Measurements from ENCODE around the gene UBE2G2. TPM values are rescaled to one million over a fixed set of nuclear protein-coding genes. Genes with fewer than 3 reads are reported as not detected.

Gene UBE2G2
- total RNA-seq, 3 donors from 2014 or later = 84.8 to 128 (median 99.2) TPM

GRCh38 chr21:44819283-44820243 lies 17.9 kb upstream of the UBE2G2 start:
- Histone ChIP-seq H3K4me1 (peaks cover 8 to 10% of the 10 kb centered on the region in 2 donors), H3K27me3 (no peaks in the 10 kb centered on the region), H3K4me3 (no peak overlapping the region), H3K9me3 (peaks cover 12 to 46% of the 10 kb centered on the region in 2 donors), H3K27ac (no peak overlapping the region), H3K36me3 (no peaks in the 10 kb centered on the region)
- DNase-seq (ENCODE audit: low spot score in 2 of 2) = no peak
- intact Hi-C loops (cut with DNase I; ENCODE audit: low total_unique reads) = no loop called here
- TF ChIP-seq POLR2AphosphoS5 (IDR thresholded peaks at IDR 0.05) = no peak
- TF ChIP-seq CTCF (IDR thresholded peaks at IDR 0.05) = no peak
- no peak for TF ChIP-seq POLR2A (IDR thresholded peaks at IDR 0.05)

- Histone ChIP-seq H3K36me3 (no peaks in the 10 kb centered on the region), H3K4me1 (peaks cover 8 to 10% of the 10 kb centered on the region in 2 donors), H3K9me3 (peaks cover 12 to 43% of the 10 kb centered on the region in 2 donors), H3K27me3 (no peaks in the 10 kb centered on the region), H3K27ac (peak overlapping the region; percentile 95 to 96), H3K4me3 (peak overlapping the region; percentile 77 to 97 (median 82))
- DNase-seq (ENCODE audit: low spot score in 2 of 2) = no peak
- TF ChIP-seq POLR2AphosphoS5 (IDR thresholded peaks at IDR 0.05) (no peak), POLR2A (IDR thresholded peaks at IDR 0.05) (no peak), CTCF (IDR thresholded peaks at IDR 0.05) (no peak)
- intact Hi-C loops (cut with DNase I; ENCODE audit: low total_unique reads) = no loop called here
These were observed 17.0 kb upstream of the UBE2G2 start for GRCh38 chr21:44818640-44819011.

GRCh38 chr21:44817914-44818639 lies 16.5 kb upstream of the UBE2G2 start, which contains the start of gene SUMO3:
Gene SUMO3 (minus strand): TSS chr21:44818062. CDS start chr21:44817968, 94 bp downstream.
- intact Hi-C loops (cut with DNase I; ENCODE audit: low total_unique reads) = no loop called here
- Histone ChIP-seq H3K27ac (peak within 1 kb of the TSS; percentile 95 to 96), H3K9me3 (peaks cover 9 to 37% of the 10 kb centered on the region in 2 donors), H3K27me3 (no peaks in the 10 kb centered on the region), H3K4me1 (peaks cover 8 to 10% of the 10 kb centered on the region in 2 donors), H3K36me3 (no peaks in the 10 kb centered on the region), H3K4me3 (peak within 1 kb of the TSS; percentile 77 to 97 (median 82))
- no peak for TF ChIP-seq CTCF (IDR thresholded peaks at IDR 0.05)
- peak; percentile 45 for TF ChIP-seq POLR2A (IDR thresholded peaks at IDR 0.05)
- TF ChIP-seq POLR2AphosphoS5 (IDR thresholded peaks at IDR 0.05) = peak; percentile 26 to 70 (median 69)
- peak; percentile 76 to 82 for DNase-seq (ENCODE audit: low spot score in 2 of 2)

- TF ChIP-seq CTCF (IDR thresholded peaks at IDR 0.05) = no peak
- TF ChIP-seq POLR2A (IDR thresholded peaks at IDR 0.05) = no peak
- no peak for TF ChIP-seq POLR2AphosphoS5 (IDR thresholded peaks at IDR 0.05)
- peak overlapping the region; percentile 95 to 96 for H3K27ac ChIP-seq
- peak; percentile 84 to 96 for DNase-seq (ENCODE audit: low spot score in 2 of 2)
These were observed 15.9 kb upstream of the UBE2G2 start for GRCh38 chr21:44817506-44817880.

More at GRCh38 chr21:44817506-44817880, 15.9 kb upstream of the UBE2G2 start:
- Histone ChIP-seq H3K27me3 (no peaks in the 10 kb centered on the region), H3K4me3 (peak overlapping the region; percentile 77 to 97 (median 82)), H3K9me3 (peaks cover 5 to 32% of the 10 kb centered on the region in 2 donors), H3K36me3 (no peaks in the 10 kb centered on the region), H3K4me1 (peaks cover 8 to 10% of the 10 kb centered on the region in 2 donors)
- intact Hi-C loops (cut with DNase I; ENCODE audit: low total_unique reads) = no loop called here

Data from breast epithelium (tissue), 4 donors.